ENCODE measurements around the gene HPCA.

- no peak for TF ChIP-seq CTCF (optimal IDR thresholded peaks at IDR 0.05 in 1 of 3, IDR thresholded peaks at IDR 0.05 in 1 of 3, conservative IDR thresholded peaks at IDR 0.05 in 1 of 3; ENCODE audit: extremely low read depth in 1 of 3, insufficient read depth in 2 of 3, low read length in 3 of 3)
- no peak for TF ChIP-seq EZH2 (IDR thresholded peaks at IDR 0.05; ENCODE audit: low read length)
Measured at GRCh38 chr1:32919811-32920733, 33.8 kb downstream of the HPCA start.
